Effector memory CD8-positive, alpha-beta T cell (primary cell): Measurements from ENCODE around the gene SLC30A1.

Experiments used
- ATAC-seq: fragments of 150-1000 bp; cut with Tn5 transposase; replicated peaks from 2 replicates; pipeline ENCODE4 v1.10.0; 2021; ENCODE audit warnings: mild to moderate bottlenecking, moderate library complexity
- DNase-seq, 3 experiments: peaks; one replicate each; pipeline ENCODE4 v3.0.0; 2021
- H3K27ac Mint-ChIP-seq, 2 donors: one replicate each; pipeline ENCODE4 v1.8.0; 2022; ENCODE audit warnings: mild to moderate bottlenecking in 2 of 2, mixed read lengths in 2 of 2, moderate library complexity in 2 of 2
- H3K27me3 Mint-ChIP-seq, 2 donors: one replicate each; pipeline ENCODE4 v1.8.0; 2022; ENCODE audit warnings: mixed read lengths in 2 of 2
- H3K36me3 Mint-ChIP-seq: one replicate; pipeline ENCODE4 v1.8.0; 2022; ENCODE audit warnings: mild to moderate bottlenecking, moderate library complexity, mixed read lengths; ENCODE audit not compliant: insufficient read depth
- H3K4me1 Mint-ChIP-seq, 2 donors: one replicate each; pipeline ENCODE4 v1.8.0; 2022; ENCODE audit warnings: low read depth in 2 of 2, mixed read lengths in 2 of 2
- H3K4me3 Mint-ChIP-seq, 2 donors: one replicate each; pipeline ENCODE4 v1.8.0; 2022; ENCODE audit warnings: mild to moderate bottlenecking in 2 of 2, mixed read lengths in 2 of 2, moderate library complexity in 2 of 2
- H3K9me3 Mint-ChIP-seq, 2 donors: one replicate each; pipeline ENCODE4 v1.8.0; 2022; ENCODE audit warnings: mixed read lengths in 2 of 2

Gene SLC30A1

DNA sequence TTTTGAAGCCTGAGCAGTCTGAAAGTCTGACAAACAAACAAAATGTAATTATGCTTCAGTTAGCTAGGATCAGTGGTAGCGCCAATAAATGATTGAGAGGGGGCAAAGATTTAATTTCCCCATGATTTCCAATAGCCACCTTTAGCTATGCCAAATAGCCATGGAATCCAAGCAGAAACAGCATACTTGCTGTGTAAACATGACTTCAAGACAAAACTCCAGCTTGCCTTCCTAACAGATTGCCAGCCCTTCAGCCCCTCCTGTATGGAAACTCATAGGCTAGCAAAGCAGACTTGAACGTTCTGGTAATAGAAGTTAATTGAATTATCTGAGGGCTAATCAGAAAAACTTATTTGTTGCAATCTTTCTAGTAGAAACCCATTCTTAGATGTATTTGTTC lies 25.6 kb upstream of the SLC30A1 start:
- Mint-ChIP-seq H3K9me3 (no peaks in the 10 kb centered on the region), H3K4me1 (peaks cover 8% of the 10 kb centered on the region in 2 donors), H3K27ac (no peak overlapping the region), H3K4me3 (no peak overlapping the region), H3K27me3 (peaks cover 21 to 40% of the 10 kb centered on the region in 2 donors), H3K36me3 (peaks cover 3% of the 10 kb centered on the region)
- DNase-seq (no peak), ATAC-seq (no peak)

- peaks cover 21 to 40% of the 10 kb centered on the region in 2 donors for H3K27me3 Mint-ChIP-seq
- peaks cover 3% of the 10 kb centered on the region for H3K36me3 Mint-ChIP-seq
- H3K4me3 Mint-ChIP-seq: no peak overlapping the region
- ATAC-seq (no peak), DNase-seq (no peak)
- H3K27ac Mint-ChIP-seq: no peak overlapping the region
- no peaks in the 10 kb centered on the region for H3K9me3 Mint-ChIP-seq
- peaks cover 8% of the 10 kb centered on the region in 2 donors for H3K4me1 Mint-ChIP-seq
These were observed 24.8 kb upstream of the SLC30A1 start for GRCh38 chr1:211603713-211604112.

DNA sequence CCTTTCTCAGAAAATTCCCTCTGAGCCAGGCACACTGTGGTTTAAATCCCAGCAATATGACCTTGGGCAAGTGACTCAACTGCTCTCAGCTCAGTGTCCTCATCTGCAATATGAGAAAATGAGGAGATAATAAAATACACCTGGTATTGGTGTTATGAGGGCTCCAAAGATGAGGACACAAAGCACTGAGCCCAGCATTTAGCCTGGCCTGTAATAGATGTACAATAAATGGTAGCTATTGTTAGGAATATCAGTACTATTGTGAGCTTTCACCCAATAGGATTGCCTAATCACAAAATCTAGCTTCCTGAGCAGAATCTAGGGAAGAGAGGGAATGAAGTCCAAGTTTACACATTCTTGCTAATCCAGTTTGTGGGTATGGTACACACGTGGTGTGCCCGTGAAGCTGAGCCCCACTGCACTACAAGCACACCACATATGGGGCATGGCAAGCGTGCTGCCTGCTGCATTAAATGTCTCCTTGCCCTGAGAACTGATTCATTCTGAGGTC lies 24.3 kb upstream of the SLC30A1 start:
- H3K27me3 Mint-ChIP-seq: peaks cover 21 to 40% of the 10 kb centered on the region in 2 donors
- no peaks in the 10 kb centered on the region for H3K9me3 Mint-ChIP-seq
- peaks cover 3% of the 10 kb centered on the region for H3K36me3 Mint-ChIP-seq
- DNase-seq (no peak), ATAC-seq (no peak)
- no peak overlapping the region for H3K27ac Mint-ChIP-seq
- peaks cover 8% of the 10 kb centered on the region in 2 donors for H3K4me1 Mint-ChIP-seq
- no peak overlapping the region for H3K4me3 Mint-ChIP-seq

DNA sequence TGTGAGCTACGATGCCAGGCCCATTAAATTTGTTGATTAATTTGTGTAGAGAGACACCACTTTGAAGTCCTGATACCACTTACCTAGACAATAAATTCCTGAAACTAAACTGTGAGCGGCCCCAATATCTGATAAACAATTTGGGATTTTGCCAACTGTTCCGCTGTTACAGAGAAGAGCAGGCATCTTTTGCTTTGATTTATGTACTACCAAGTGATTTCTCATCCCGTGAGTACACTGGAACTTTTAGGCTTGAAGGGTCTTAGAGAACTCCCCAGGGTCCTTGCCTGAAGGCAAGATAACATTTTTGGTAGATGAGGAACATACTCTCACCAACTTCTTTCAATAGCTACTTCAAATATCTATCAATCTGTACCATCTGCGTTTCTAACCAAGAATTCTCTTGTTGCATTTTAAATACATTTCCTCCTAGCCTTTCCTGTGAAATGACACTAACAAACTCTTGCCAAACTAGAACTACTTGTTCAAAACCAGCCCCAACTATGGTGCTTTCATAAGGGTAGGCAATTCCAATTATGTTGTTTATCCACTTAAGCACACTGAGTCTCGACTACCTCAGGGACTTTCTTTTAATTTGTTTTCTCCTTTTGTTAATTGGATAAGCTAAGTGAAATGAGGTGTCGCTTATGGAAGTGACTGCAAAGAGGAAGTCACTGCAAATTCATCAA lies 23.2 kb upstream of the SLC30A1 start:
- no peak for ATAC-seq
- peaks cover 10% of the 10 kb centered on the region in 2 donors for H3K4me1 Mint-ChIP-seq
- H3K36me3 Mint-ChIP-seq: peaks cover 3% of the 10 kb centered on the region
- H3K27ac Mint-ChIP-seq: no peak overlapping the region
- H3K27me3 Mint-ChIP-seq: peaks cover 19 to 34% of the 10 kb centered on the region in 2 donors
- no peak for DNase-seq
- H3K4me3 Mint-ChIP-seq: no peak overlapping the region
- H3K9me3 Mint-ChIP-seq: no peaks in the 10 kb centered on the region

- Mint-ChIP-seq H3K9me3 (no peaks in the 10 kb centered on the region), H3K4me1 (peaks cover 4 to 5% of the 10 kb centered on the region in 2 donors), H3K36me3 (no peaks in the 10 kb centered on the region), H3K4me3 (no peak overlapping the region), H3K27me3 (peaks cover 10 to 25% of the 10 kb centered on the region in 2 donors), H3K27ac (no peak overlapping the region)
- DNase-seq (no peak), ATAC-seq (no peak)
These were observed 22.2 kb upstream of the SLC30A1 start for GRCh38 chr1:211601159-211601558.

- H3K4me1 Mint-ChIP-seq: peaks cover 4 to 5% of the 10 kb centered on the region in 2 donors
These were observed 20.3 kb upstream of the SLC30A1 start for GRCh38 chr1:211599250-211599649.

DNA sequence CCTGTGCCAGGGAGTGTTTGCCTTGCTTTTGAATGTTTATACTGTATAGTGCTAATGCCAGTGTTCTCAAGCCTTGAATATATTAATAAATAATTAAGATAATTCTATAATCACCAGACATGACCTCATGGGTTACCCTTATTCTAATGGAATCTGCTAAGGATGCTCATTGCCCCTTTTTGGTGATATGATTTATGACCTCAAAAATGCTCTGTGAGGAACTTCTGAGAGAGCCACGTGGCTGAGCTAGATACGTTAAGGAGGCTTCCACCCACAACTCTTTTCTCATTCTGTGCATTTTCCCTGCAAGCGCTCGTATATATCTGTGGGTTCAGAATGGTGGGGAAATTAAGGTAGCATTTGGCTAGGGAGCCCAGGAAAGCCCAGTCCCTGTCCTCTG lies 19.6 kb upstream of the SLC30A1 start:
- H3K9me3 Mint-ChIP-seq: no peaks in the 10 kb centered on the region

More at GRCh38 chr1:211599250-211599649, 20.3 kb upstream of the SLC30A1 start:
- Mint-ChIP-seq H3K27ac (no peak overlapping the region), H3K36me3 (no peaks in the 10 kb centered on the region), H3K4me3 (no peak overlapping the region), H3K9me3 (no peaks in the 10 kb centered on the region), H3K27me3 (peaks cover 0 to 14% of the 10 kb centered on the region in 2 donors)
- ATAC-seq: no peak
- DNase-seq: no peak

DNA sequence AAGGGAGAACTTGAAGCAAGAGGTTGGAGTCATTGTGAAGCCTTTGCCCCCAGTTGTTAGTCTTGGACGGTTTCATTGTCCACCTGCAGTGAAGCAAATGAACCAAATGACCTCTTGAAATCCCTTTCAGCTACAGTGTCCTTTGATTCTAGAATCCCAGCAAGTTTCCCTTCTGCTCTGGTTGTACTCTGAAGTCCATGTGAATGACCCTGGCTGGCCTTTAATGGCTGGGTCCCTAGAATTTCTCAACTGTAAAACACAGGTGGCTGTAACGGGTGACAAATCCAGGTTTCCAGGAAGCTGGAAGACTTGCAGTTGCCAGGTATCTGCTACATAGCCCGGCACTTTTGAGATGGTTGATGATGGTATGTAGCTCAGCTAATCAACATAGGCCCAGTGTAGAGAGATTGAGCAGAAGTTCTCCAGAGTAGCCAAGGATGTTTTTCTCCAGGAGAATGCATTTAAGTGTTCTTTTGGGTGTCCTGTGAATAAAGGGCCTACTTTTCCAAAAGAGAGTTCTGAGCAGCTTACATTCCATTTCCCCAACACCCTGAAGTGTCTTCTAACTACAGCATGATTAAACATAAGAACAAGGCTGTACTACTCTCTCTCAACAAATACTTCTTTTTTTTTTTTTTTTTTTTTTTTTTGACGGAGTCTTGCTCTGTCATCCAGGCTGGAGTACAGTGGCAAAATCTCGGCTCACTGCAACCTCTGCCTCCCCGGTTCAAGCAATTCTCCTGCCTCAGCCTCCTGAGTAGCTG lies 17.6 kb upstream of the SLC30A1 start:
- Mint-ChIP-seq H3K27ac (no peak overlapping the region), H3K36me3 (no peaks in the 10 kb centered on the region), H3K4me1 (peaks cover 4 to 5% of the 10 kb centered on the region in 2 donors), H3K4me3 (no peak overlapping the region), H3K27me3 (peaks cover 9 to 13% of the 10 kb centered on the region in 2 donors), H3K9me3 (no peaks in the 10 kb centered on the region)
- DNase-seq (no peak), ATAC-seq (no peak)

More for the DNA sequence above, 19.6 kb upstream of the SLC30A1 start:
- no peak for ATAC-seq
- peaks cover 0 to 14% of the 10 kb centered on the region in 2 donors for H3K27me3 Mint-ChIP-seq
- H3K36me3 Mint-ChIP-seq: no peaks in the 10 kb centered on the region
- no peak overlapping the region for H3K27ac Mint-ChIP-seq
- no peak for DNase-seq
- no peak overlapping the region for H3K4me3 Mint-ChIP-seq
- H3K4me1 Mint-ChIP-seq: peaks cover 4 to 5% of the 10 kb centered on the region in 2 donors

DNA sequence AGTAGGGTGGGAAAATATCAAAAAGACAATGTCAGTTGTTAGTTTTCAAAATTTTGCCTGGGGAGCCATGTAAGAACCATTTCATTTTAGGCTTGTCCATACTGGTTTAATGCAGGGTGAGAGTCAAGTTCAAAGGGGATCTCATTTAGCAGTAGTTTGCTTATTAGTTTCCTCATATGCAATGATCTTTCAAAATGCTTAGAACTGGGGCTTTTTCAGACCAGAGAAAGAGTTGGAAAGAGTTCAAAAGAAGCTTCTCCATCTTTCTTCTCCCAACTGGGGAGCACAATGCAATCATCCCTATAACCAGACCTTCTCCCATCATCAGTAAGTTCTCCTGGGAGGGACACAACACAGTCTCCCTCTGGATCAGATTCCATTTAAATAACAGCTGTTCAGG lies 16.5 kb upstream of the SLC30A1 start:
- DNase-seq: no peak
- peaks cover 9 to 18% of the 10 kb centered on the region in 2 donors for H3K27me3 Mint-ChIP-seq
- H3K4me3 Mint-ChIP-seq: no peak overlapping the region
- H3K4me1 Mint-ChIP-seq: peaks cover 4 to 5% of the 10 kb centered on the region in 2 donors
- H3K9me3 Mint-ChIP-seq: no peaks in the 10 kb centered on the region
- H3K27ac Mint-ChIP-seq: no peak overlapping the region
- H3K36me3 Mint-ChIP-seq: no peaks in the 10 kb centered on the region
- ATAC-seq: no peak

GRCh38 chr1:211591980-211592493 lies 13.1 kb upstream of the SLC30A1 start:
- no peaks in the 10 kb centered on the region for H3K36me3 Mint-ChIP-seq
- H3K4me1 Mint-ChIP-seq: peaks cover 0 to under 1% of the 10 kb centered on the region in 2 donors
- H3K9me3 Mint-ChIP-seq: no peaks in the 10 kb centered on the region
- DNase-seq: no peak
- H3K4me3 Mint-ChIP-seq: no peak overlapping the region
- H3K27ac Mint-ChIP-seq: peak overlapping the region in 1 of 2 donors; percentile 26
- H3K27me3 Mint-ChIP-seq: peaks cover 9 to 18% of the 10 kb centered on the region in 2 donors
- no peak for ATAC-seq

DNA sequence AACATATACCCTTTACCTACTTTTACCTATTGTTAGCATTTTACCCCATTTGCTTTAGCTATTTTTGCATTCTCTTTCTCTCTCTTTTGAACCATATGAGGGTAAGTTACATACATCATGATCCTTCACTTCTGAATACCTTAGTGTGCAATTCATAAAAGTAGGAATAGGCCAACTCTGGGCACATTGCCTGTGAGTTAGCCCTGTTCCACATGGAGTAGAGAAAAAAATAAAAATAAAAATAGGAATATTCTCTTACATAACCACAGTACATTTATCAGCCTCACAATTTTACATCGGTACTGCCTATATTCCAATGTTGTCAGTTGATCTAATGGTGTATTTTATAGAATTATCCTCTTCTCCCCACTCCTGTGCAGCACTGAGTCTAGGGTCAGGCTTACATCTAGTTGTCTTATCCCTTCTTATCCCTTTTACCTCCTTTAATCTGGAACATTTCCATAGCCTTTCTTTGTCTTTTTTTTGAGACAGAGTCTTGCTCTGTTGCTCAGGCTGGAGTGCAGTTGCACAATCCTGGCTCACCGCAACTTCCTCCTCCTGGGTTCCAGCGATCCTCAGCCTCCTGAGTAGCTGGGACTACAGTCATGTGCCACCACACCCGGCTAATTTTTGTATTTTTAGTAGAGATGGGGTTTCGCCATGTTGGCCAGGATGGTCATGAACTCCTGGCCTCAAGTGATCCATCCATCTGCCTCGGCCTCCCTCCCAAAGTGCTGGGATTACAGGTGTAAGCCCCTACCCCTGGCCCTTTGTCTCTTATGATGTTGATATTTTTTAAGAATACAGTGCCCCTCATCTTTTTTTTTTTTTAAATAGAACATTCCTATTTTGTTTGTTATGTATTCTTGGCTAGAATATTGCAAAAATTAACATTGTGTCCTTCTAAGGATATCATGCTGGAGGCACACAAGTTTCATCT lies 11.1 kb upstream of the SLC30A1 start:
- no peak overlapping the region for H3K27ac Mint-ChIP-seq
- no peak for DNase-seq
- no peak for ATAC-seq
- no peak overlapping the region for H3K4me3 Mint-ChIP-seq
- H3K4me1 Mint-ChIP-seq: no peaks in the 10 kb centered on the region
- peaks cover 9 to 18% of the 10 kb centered on the region in 2 donors for H3K27me3 Mint-ChIP-seq
- H3K36me3 Mint-ChIP-seq: no peaks in the 10 kb centered on the region
- no peaks in the 10 kb centered on the region for H3K9me3 Mint-ChIP-seq

GRCh38 chr1:211588711-211589110 lies 9.8 kb upstream of the SLC30A1 start:
- Mint-ChIP-seq H3K9me3 (no peaks in the 10 kb centered on the region), H3K36me3 (no peaks in the 10 kb centered on the region), H3K4me1 (no peaks in the 10 kb centered on the region), H3K4me3 (no peak overlapping the region), H3K27me3 (peaks cover 9 to 18% of the 10 kb centered on the region in 2 donors), H3K27ac (no peak overlapping the region)
- ATAC-seq (no peak), DNase-seq (no peak)

- DNase-seq: no peak
These were observed 8.2 kb upstream of the SLC30A1 start for GRCh38 chr1:211587123-211587522.

More at GRCh38 chr1:211587123-211587522, 8.2 kb upstream of the SLC30A1 start:
- Mint-ChIP-seq H3K4me3 (no peak overlapping the region), H3K36me3 (no peaks in the 10 kb centered on the region), H3K4me1 (peaks cover under 1 to 2% of the 10 kb centered on the region in 2 donors), H3K27me3 (peaks cover 3 to 11% of the 10 kb centered on the region in 2 donors), H3K9me3 (no peaks in the 10 kb centered on the region), H3K27ac (no peak overlapping the region)
- no peak for ATAC-seq
